DOHH2 (cell line): Measurements from ENCODE around the gene DMP1.

Experiments used
- H3F3A ChIP-seq: fragments of 200-600 bp; sonication (generic), shearing (Covaris generic); 2 replicates; pipeline ENCODE4 v1.6.0; 2016; ENCODE audit warnings: antibody characterized with exemption, mild to moderate bottlenecking; ENCODE audit not compliant: control insufficient read depth, insufficient read depth
- H3K27ac ChIP-seq: fragments of 200-600 bp; sonication (generic); 2 replicates; pipeline ENCODE4 v1.5.1; 2014; ENCODE audit warnings: low read depth, mild to moderate bottlenecking, low read length, moderate library complexity
- H3K27me3 ChIP-seq: fragments of 200-600 bp; sonication (generic); 2 replicates; pipeline ENCODE4 v1.6.1; 2014; ENCODE audit warnings: mild to moderate bottlenecking, low read length, mixed read lengths; ENCODE audit not compliant: control insufficient read depth
- H3K36me3 ChIP-seq: fragments of 200-600 bp; sonication (generic); 2 replicates; pipeline ENCODE4 v1.6.1; 2014; ENCODE audit warnings: mild to moderate bottlenecking, low read length, moderate library complexity, mixed read lengths; ENCODE audit not compliant: control insufficient read depth
- H3K4me1 ChIP-seq: fragments of 200-600 bp; sonication (generic); 2 replicates; pipeline ENCODE4 v1.6.1; 2014; ENCODE audit warnings: mild to moderate bottlenecking, low read length, mixed read lengths; ENCODE audit not compliant: control insufficient read depth
- H3K4me2 ChIP-seq: fragments of 200-600 bp; sonication (generic); 2 replicates; pipeline ENCODE4 v1.6.0; 2014; ENCODE audit warnings: mild to moderate bottlenecking, low read length, moderate library complexity
- H3K4me3 ChIP-seq: fragments of 200-600 bp; sonication (generic); 2 replicates; pipeline ENCODE4 v1.5.1; 2014; ENCODE audit warnings: mild to moderate bottlenecking, low read length, mixed read lengths
- H3K79me2 ChIP-seq: fragments of 200-600 bp; sonication (generic); 2 replicates; pipeline ENCODE4 v1.6.1; 2014; ENCODE audit warnings: mild to moderate bottlenecking, low read length, mixed read lengths; ENCODE audit not compliant: control insufficient read depth
- H3K9me2 ChIP-seq: fragments of 200-600 bp; sonication (generic); replicated peaks from 2 replicates; pipeline ENCODE4 v1.6.1; 2014; ENCODE audit warnings: mild to moderate bottlenecking, low read length, mixed read lengths; ENCODE audit not compliant: control insufficient read depth
- H3K9me3 ChIP-seq: fragments of 200-600 bp; sonication (generic); 2 replicates; pipeline ENCODE4 v1.6.1; 2014; ENCODE audit warnings: antibody characterized with exemption, low read length, mixed read lengths; ENCODE audit not compliant: control insufficient read depth, insufficient read depth
- H4K20me1 ChIP-seq: fragments of 200-600 bp; sonication (generic); 2 replicates; pipeline ENCODE4 v1.6.0; 2014; ENCODE audit warnings: low read depth, mild to moderate bottlenecking, antibody characterized with exemption, low read length, moderate library complexity; ENCODE audit not compliant: control insufficient read depth, insufficient read depth
- CTCF ChIP-seq: fragments of 200-600 bp; sonication (generic); IDR thresholded peaks from one replicate; pipeline ENCODE4 v1.5.1; 2014; ENCODE audit warnings: antibody characterized with exemption, mild to moderate bottlenecking, low read depth, low read length; ENCODE audit not compliant: poor library complexity, severe bottlenecking
- EZH2phosphoT487 ChIP-seq: fragments of 200-600 bp; sonication (generic); IDR thresholded peaks from 2 replicates; pipeline ENCODE4 v1.6.1; 2017; ENCODE audit warnings: borderline replicate concordance, mild to moderate bottlenecking, antibody characterized with exemption, low read length, moderate library complexity, mixed read lengths

The DMP1 gene

GRCh38 chr4:87704001-87704400 is 53.9 kb downstream of the DMP1 start:
- Histone ChIP-seq H3K9me3 (no peaks in the 10 kb centered on the region), H3K4me2 (no peak overlapping the region), H3K27ac (no peak overlapping the region), H3K79me2 (no peaks in the 10 kb centered on the region), H3K36me3 (no peaks in the 10 kb centered on the region), H3K4me3 (no peak overlapping the region), H3K27me3 (no peaks in the 10 kb centered on the region), H3F3A (no peaks in the 10 kb centered on the region), H3K4me1 (no peaks in the 10 kb centered on the region), H4K20me1 (no peaks in the 10 kb centered on the region), H3K9me2 (no peaks in the 10 kb centered on the region)
- TF ChIP-seq CTCF (no peak), EZH2phosphoT487 (no peak)

GRCh38 chr4:87707279-87707918 is 57.3 kb downstream of the DMP1 start:
- H3K27me3 ChIP-seq = no peaks in the 10 kb centered on the region
- H3F3A ChIP-seq = no peaks in the 10 kb centered on the region
- H4K20me1 ChIP-seq = no peaks in the 10 kb centered on the region
- H3K79me2 ChIP-seq = no peaks in the 10 kb centered on the region
- H3K27ac ChIP-seq = no peak overlapping the region
- H3K9me2 ChIP-seq = no peaks in the 10 kb centered on the region
- TF ChIP-seq EZH2phosphoT487 = no peak
- TF ChIP-seq CTCF = no peak
- H3K4me3 ChIP-seq = no peak overlapping the region
- H3K4me2 ChIP-seq = no peak overlapping the region
- no peaks in the 10 kb centered on the region for H3K9me3 ChIP-seq
- H3K4me1 ChIP-seq = no peaks in the 10 kb centered on the region
- no peaks in the 10 kb centered on the region for H3K36me3 ChIP-seq
